Natural killer cell treated with Interleukin-12 subunit alpha and Interleukin-12 subunit beta and Interleukin-15 and Interleukin-18, amount 100 ng/mL, for 72 hours (primary cell): ENCODE measurements around the gene KIAA1671. TPM values are rescaled to one million over a fixed set of nuclear protein-coding genes. Genes with fewer than 3 reads are reported as not detected.
"Not testable (repeated sequence)": the region's sequence is repeated elsewhere in the genome, so short reads cannot be mapped to it uniquely, and the experiment has no call there.

ENCODE experiments used
- ATAC-seq, 2 donors: fragments of 150-1000 bp; cut with Tn5 transposase in 1 of 2; sonication (Bioruptor Pico), chemical (Tn5 transposase) in 1 of 2; 2 replicates each; pipeline ENCODE4 v1.10.0; 2021
- DNase-seq: peaks from one replicate; pipeline ENCODE4 v3.0.0; 2022; ENCODE audit warnings: low spot score
- H3K27ac Mint-ChIP-seq, 2 donors: 1 replicate in 1 of 2; 2 replicates in 1 of 2; pipeline ENCODE4 v1.8.0; 2022; ENCODE audit warnings: mixed read lengths in 2 of 2, mild to moderate bottlenecking in 1 of 2, moderate library complexity in 1 of 2
- H3K27me3 Mint-ChIP-seq, 2 donors: 1 replicate in 1 of 2; 2 replicates in 1 of 2; pipeline ENCODE4 v1.8.0; 2022; ENCODE audit warnings: mixed read lengths in 2 of 2
- H3K36me3 Mint-ChIP-seq: one replicate; pipeline ENCODE4 v1.8.0; 2022; ENCODE audit warnings: mixed read lengths
- H3K4me1 Mint-ChIP-seq, 2 donors: 1 replicate in 1 of 2; 2 replicates in 1 of 2; pipeline ENCODE4 v1.8.0; 2022; ENCODE audit warnings: low read depth in 2 of 2, mixed read lengths in 2 of 2, mild to moderate bottlenecking in 1 of 2
- H3K4me3 Mint-ChIP-seq: one replicate; pipeline ENCODE4 v1.8.0; 2022; ENCODE audit warnings: mixed read lengths
- H3K9me3 Mint-ChIP-seq: 2 replicates; pipeline ENCODE4 v1.8.0; 2022; ENCODE audit warnings: mixed read lengths
- total RNA-seq, 2 donors: library from RNA; stranded (reverse); gene quantifications; one replicate each; pipeline ENCODE4 v1.2.3, GENCODE V29; 2022

Gene KIAA1671
- total RNA-seq: 10 to 100 TPM; 11.7 to 21.3 TPM

- Mint-ChIP-seq H3K9me3 (no peaks in the 10 kb centered on the region), H3K4me1 (peaks cover 22% of the 10 kb centered on the region in 2 donors), H3K27ac (peak within 1 kb of the TSS; percentile 8 to 38), H3K36me3 (no peaks in the 10 kb centered on the region), H3K27me3 (peaks cover 47 to 59% of the 10 kb centered on the region in 2 donors), H3K4me3 (peak within 1 kb of the TSS; percentile 64)
- ATAC-seq: peak; percentile 93 to 96
- peak; percentile 87 for DNase-seq
Observed at GRCh38 chr22:24951942-24952836, at the start of gene KIAA1671. TSS of gene KIAA1671 (plus strand) at chr22:24952716. CDS start at chr22:25028000, 75,284 bp downstream.

GRCh38 chr22:24905909-24906308, 46.6 kb upstream of the KIAA1671 start:
- Mint-ChIP-seq H3K27ac (no peak overlapping the region), H3K4me1 (no peaks in the 10 kb centered on the region)
- no peak for ATAC-seq

DNA sequence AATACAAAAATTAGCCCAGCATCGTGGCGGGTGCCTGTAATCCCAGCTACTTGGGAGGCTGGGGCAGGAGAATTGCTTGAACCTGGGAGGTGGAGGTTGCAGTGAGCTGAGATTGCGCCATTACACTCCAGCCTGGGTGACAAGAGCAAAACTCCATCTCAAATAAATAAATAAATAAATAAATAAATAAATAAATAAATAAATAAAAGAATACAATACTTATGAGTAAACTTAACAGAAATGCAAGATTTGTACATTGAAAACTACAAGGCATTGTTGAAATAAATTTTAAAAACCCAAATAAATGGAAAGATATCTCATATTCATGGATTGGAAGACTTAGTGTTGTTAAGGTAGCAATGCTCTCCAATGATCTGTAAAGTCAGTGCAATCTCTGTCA, 45.4 kb upstream of the KIAA1671 start:
- not testable (repeated sequence) for H3K27me3 Mint-ChIP-seq, H3K27ac Mint-ChIP-seq, H3K4me3 Mint-ChIP-seq, DNase-seq, H3K4me1 Mint-ChIP-seq, ATAC-seq
- Mint-ChIP-seq H3K9me3 (peaks cover 11% of the 10 kb centered on the region), H3K36me3 (peaks cover 28% of the 10 kb centered on the region)

More at GRCh38 chr22:24905909-24906308, 46.6 kb upstream of the KIAA1671 start:
- peaks cover 11% of the 10 kb centered on the region for H3K9me3 Mint-ChIP-seq
- no peak for DNase-seq
- H3K27me3 Mint-ChIP-seq: no peaks in the 10 kb centered on the region
- no peak overlapping the region for H3K4me3 Mint-ChIP-seq
- peaks cover 28% of the 10 kb centered on the region for H3K36me3 Mint-ChIP-seq

GRCh38 chr22:24920029-24920428, 32.5 kb upstream of the KIAA1671 start:
- Mint-ChIP-seq H3K4me1 (no peaks in the 10 kb centered on the region), H3K4me3 (no peak overlapping the region), H3K36me3 (no peaks in the 10 kb centered on the region), H3K9me3 (no peaks in the 10 kb centered on the region), H3K27me3 (no peaks in the 10 kb centered on the region), H3K27ac (no peak overlapping the region)
- DNase-seq: no peak
- ATAC-seq: no peak

- Mint-ChIP-seq H3K4me3 (no peak overlapping the region), H3K4me1 (peaks cover 0 to 3% of the 10 kb centered on the region in 2 donors), H3K27me3 (peaks cover 0 to 6% of the 10 kb centered on the region in 2 donors), H3K9me3 (no peaks in the 10 kb centered on the region), H3K36me3 (no peaks in the 10 kb centered on the region), H3K27ac (no peak overlapping the region)
- DNase-seq (no peak), ATAC-seq (no peak)
Observed at GRCh38 chr22:24925586-24926427, 26.7 kb upstream of the KIAA1671 start.

GRCh38 chr22:24926428-24926725, 26.1 kb upstream of the KIAA1671 start:
- no peak overlapping the region for H3K4me3 Mint-ChIP-seq
- ATAC-seq (no peak), DNase-seq (no peak)
- peaks cover 0 to 6% of the 10 kb centered on the region in 2 donors for H3K27me3 Mint-ChIP-seq
- H3K36me3 Mint-ChIP-seq: no peaks in the 10 kb centered on the region
- H3K27ac Mint-ChIP-seq: no peak overlapping the region
- H3K9me3 Mint-ChIP-seq: no peaks in the 10 kb centered on the region
- H3K4me1 Mint-ChIP-seq: peaks cover 0 to 3% of the 10 kb centered on the region in 2 donors

DNA sequence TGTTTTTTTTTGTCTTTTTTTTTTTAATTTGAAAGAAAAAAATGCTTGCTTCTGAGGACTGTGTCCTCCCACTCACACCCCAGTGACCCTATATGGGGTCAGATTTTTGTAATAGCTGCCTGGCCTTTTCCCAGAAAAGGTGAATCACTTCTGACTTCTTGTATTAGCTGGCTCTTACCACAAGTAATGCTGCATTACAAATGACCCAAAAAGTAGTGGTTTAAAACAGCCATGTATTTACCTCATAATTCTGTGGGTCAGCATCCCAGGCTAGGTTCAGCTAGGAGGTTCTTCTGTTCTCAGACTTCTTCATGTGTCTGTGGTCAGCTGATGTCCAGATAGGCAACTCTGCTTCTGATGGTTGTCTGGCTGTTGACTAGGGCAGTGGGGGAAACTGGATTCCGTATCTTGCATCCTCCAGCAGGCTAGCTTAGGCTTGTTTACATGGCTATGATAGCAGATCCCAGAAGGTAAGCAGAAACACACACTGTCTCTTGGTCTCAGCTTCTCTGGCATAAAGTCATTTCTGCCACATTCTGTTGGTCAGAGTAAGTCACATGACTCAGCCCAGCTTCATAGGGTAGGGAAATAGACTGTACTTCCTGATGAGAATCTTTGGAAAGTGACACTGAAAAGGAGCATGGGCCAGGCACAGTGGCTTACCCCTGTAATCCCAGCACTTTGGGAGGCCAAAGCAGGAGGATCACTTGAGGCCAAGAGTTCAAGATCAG, 25.5 kb upstream of the KIAA1671 start:
- Mint-ChIP-seq H3K9me3 (no peaks in the 10 kb centered on the region), H3K27me3 (peaks cover 0 to 6% of the 10 kb centered on the region in 2 donors), H3K36me3 (no peaks in the 10 kb centered on the region), H3K27ac (no peak overlapping the region), H3K4me3 (no peak overlapping the region), H3K4me1 (peaks cover 0 to 3% of the 10 kb centered on the region in 2 donors)
- ATAC-seq (peak in 1 of 2 donors; percentile 53), DNase-seq (no peak)

- ATAC-seq (no peak), DNase-seq (no peak)
- no peaks in the 10 kb centered on the region for H3K9me3 Mint-ChIP-seq
- peaks cover 0 to 6% of the 10 kb centered on the region in 2 donors for H3K27me3 Mint-ChIP-seq
- H3K4me3 Mint-ChIP-seq: no peak overlapping the region
- H3K27ac Mint-ChIP-seq: no peak overlapping the region
- peaks cover 0 to 3% of the 10 kb centered on the region in 2 donors for H3K4me1 Mint-ChIP-seq
- H3K36me3 Mint-ChIP-seq: no peaks in the 10 kb centered on the region
Observed at GRCh38 chr22:24928322-24928721, 24.2 kb upstream of the KIAA1671 start.

DNA sequence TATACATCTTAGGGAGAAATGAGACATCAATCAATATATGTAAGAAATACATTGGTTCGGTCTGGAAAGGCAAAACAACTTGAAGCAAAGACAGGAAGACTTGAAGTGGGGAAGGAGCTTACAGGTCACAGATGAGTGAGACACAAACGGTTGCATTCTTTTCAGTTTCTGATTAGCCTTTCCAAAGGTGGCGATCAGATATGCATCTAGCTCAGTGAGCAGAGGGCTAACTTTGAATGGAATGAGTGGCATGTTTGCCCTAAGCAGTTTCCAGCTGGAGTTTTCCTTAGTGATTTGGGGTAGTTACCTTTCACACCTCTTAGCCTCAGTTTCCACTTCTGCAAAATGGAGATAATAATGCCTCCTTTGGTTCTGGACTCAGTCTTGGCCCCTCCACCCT, 21.8 kb upstream of the KIAA1671 start:
- Mint-ChIP-seq H3K4me3 (no peak overlapping the region), H3K4me1 (peaks cover 0 to 3% of the 10 kb centered on the region in 2 donors), H3K9me3 (no peaks in the 10 kb centered on the region), H3K27ac (no peak overlapping the region), H3K36me3 (no peaks in the 10 kb centered on the region), H3K27me3 (peaks cover 0 to 6% of the 10 kb centered on the region in 2 donors)
- DNase-seq (no peak), ATAC-seq (no peak)

DNA sequence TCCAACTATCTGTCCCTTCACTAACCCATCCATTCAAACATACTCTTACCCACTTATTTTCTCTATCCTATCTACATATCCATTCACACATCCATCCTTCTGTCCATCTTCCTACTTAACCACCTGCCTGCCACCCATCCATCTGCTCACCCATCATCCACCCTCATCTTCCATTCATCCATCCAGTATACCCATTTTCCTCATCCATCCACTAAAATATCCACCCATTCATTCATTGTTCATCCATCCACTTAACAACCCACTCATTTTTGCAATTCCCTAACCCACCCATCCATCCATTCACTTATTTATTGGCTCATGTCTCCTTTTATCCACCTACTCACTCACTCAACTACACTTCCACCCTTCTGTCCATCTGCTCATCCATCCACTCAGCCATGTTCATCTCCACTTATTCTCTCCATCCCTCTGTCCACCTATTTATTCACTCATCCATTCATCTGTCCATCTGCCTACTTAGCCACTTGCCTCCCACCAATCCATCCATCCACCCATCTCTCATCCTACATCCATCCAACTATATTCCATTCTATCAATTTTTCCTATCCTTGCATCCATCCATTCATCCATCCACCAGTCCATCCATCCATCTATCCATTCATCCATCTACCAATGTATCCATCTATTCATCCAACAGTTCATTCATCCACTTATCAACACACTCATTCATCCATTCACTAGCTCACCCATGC, 16.6 kb upstream of the KIAA1671 start:
- Mint-ChIP-seq H3K36me3 (no peaks in the 10 kb centered on the region), H3K27me3 (no peaks in the 10 kb centered on the region), H3K27ac (no peak overlapping the region), H3K9me3 (no peaks in the 10 kb centered on the region), H3K4me1 (no peaks in the 10 kb centered on the region), H3K4me3 (no peak overlapping the region)
- no peak for ATAC-seq
- peak; percentile 34 for DNase-seq

DNA sequence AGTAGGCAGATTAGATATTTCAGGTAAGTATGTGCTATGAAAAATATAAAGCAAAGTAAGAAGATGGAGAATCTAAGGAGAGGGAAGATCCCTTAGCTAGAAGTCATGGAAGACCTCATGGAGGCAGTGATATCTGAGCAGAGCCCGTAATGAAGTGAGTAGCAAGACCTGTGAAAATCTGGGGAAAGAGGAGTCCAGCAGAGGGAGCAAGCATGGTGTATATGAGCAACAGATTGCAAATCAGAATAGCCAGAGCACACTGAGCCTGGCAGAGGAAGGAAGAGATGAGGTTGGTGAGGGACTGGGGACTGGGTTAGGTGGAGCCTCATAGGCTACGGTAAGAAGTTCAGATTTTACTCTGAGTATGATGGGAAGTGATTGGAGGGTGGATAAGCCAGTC, 15.4 kb upstream of the KIAA1671 start:
- no peak overlapping the region for H3K4me3 Mint-ChIP-seq
- DNase-seq (no peak), ATAC-seq (no peak)
- H3K27me3 Mint-ChIP-seq: no peaks in the 10 kb centered on the region
- no peaks in the 10 kb centered on the region for H3K9me3 Mint-ChIP-seq
- H3K4me1 Mint-ChIP-seq: no peaks in the 10 kb centered on the region
- no peaks in the 10 kb centered on the region for H3K36me3 Mint-ChIP-seq
- no peak overlapping the region for H3K27ac Mint-ChIP-seq

- Mint-ChIP-seq H3K27me3 (peaks cover 1 to 6% of the 10 kb centered on the region in 2 donors), H3K4me1 (no peaks in the 10 kb centered on the region), H3K9me3 (no peaks in the 10 kb centered on the region), H3K27ac (no peak overlapping the region), H3K4me3 (no peak overlapping the region), H3K36me3 (no peaks in the 10 kb centered on the region)
- ATAC-seq (no peak), DNase-seq (no peak)
Observed at GRCh38 chr22:24938741-24939341, 13.7 kb upstream of the KIAA1671 start.

GRCh38 chr22:24942301-24942700, 10.2 kb upstream of the KIAA1671 start:
- DNase-seq (no peak), ATAC-seq (no peak)
- Mint-ChIP-seq H3K36me3 (no peaks in the 10 kb centered on the region), H3K4me1 (no peaks in the 10 kb centered on the region), H3K27me3 (peaks cover 8 to 11% of the 10 kb centered on the region in 2 donors), H3K27ac (no peak overlapping the region), H3K9me3 (no peaks in the 10 kb centered on the region), H3K4me3 (no peak overlapping the region)
